ENCODE data around the gene CDT1. TPM values are rescaled to one million over a fixed set of nuclear protein-coding genes. Genes with fewer than 3 reads are reported as not detected.

The CDT1 gene
- total RNA-seq, 3 donors from 2014 or later, result 2.9 to 20.9 (median 7.6) TPM

GRCh38 chr16:88792078-88792550 is 11.5 kb upstream of the CDT1 start:
- ATAC-seq (no peak), DNase-seq (peak in 2 of 3 donors; percentile 35 to 53)
- intact Hi-C loops (cut with DNase I, micrococcal nuclease), result no loop called here
- Histone ChIP-seq H3K9me3 (no peaks in the 10 kb centered on the region), H3K4me1 (ENCODE audit: low read depth) (no peaks in the 10 kb centered on the region), H3K36me3 (ENCODE audit: low read depth) (no peaks in the 10 kb centered on the region), H3K4me3 (no peak overlapping the region)
- no peak for TF ChIP-seq CTCF (IDR thresholded peaks at IDR 0.05)

GRCh38 chr16:88792668-88793250 is 10.8 kb upstream of the CDT1 start:
- no peak for TF ChIP-seq CTCF (IDR thresholded peaks at IDR 0.05)
- intact Hi-C loops (cut with DNase I, micrococcal nuclease), result no loop called here

GRCh38 chr16:88793251-88793954 is 10.2 kb upstream of the CDT1 start:
- H3K4me3 ChIP-seq, result no peak overlapping the region
- H3K9me3 ChIP-seq, result no peaks in the 10 kb centered on the region
- intact Hi-C loops (cut with DNase I, micrococcal nuclease), result no loop called here
- peak; percentile 82 for ATAC-seq
- no peaks in the 10 kb centered on the region for H3K4me1 ChIP-seq (ENCODE audit: low read depth)
- peak; percentile 57 to 74 (median 73) for DNase-seq
- no peak for TF ChIP-seq CTCF (IDR thresholded peaks at IDR 0.05)
- no peaks in the 10 kb centered on the region for H3K36me3 ChIP-seq (ENCODE audit: low read depth)

More at GRCh38 chr16:88792668-88793250, 10.8 kb upstream of the CDT1 start:
- Histone ChIP-seq H3K4me1 (ENCODE audit: low read depth) (no peaks in the 10 kb centered on the region), H3K4me3 (no peak overlapping the region), H3K9me3 (no peaks in the 10 kb centered on the region), H3K36me3 (ENCODE audit: low read depth) (no peaks in the 10 kb centered on the region)
- DNase-seq, result peak in 1 of 3 donors; percentile 58
- no peak for ATAC-seq

GRCh38 chr16:88796278-88796677 is 7.3 kb upstream of the CDT1 start:
- H3K36me3 ChIP-seq (ENCODE audit: low read depth), result no peaks in the 10 kb centered on the region
- no peak for ATAC-seq
- TF ChIP-seq CTCF (IDR thresholded peaks at IDR 0.05), result no peak
- H3K9me3 ChIP-seq, result no peaks in the 10 kb centered on the region
- no peaks in the 10 kb centered on the region for H3K4me1 ChIP-seq (ENCODE audit: low read depth)
- intact Hi-C loops (cut with DNase I, micrococcal nuclease), result no loop called here
- DNase-seq, result no peak
- H3K4me3 ChIP-seq, result no peak overlapping the region

GRCh38 chr16:88798073-88798472 is 5.5 kb upstream of the CDT1 start:
- intact Hi-C loops (cut with DNase I, micrococcal nuclease), result no loop called here
- no peak for DNase-seq
- no peaks in the 10 kb centered on the region for H3K36me3 ChIP-seq (ENCODE audit: low read depth)
- no peak overlapping the region for H3K4me3 ChIP-seq
- no peak for TF ChIP-seq CTCF (IDR thresholded peaks at IDR 0.05)
- peaks cover 6% of the 10 kb centered on the region for H3K4me1 ChIP-seq (ENCODE audit: low read depth)
- no peaks in the 10 kb centered on the region for H3K9me3 ChIP-seq
- ATAC-seq, result no peak

All from mucosa of descending colon (tissue), 3 donors.